Right lobe of liver (tissue), 4 donors: ENCODE measurements around the gene GGPS1.

ENCODE experiments used
- CTCF ChIP-seq, 4 donors: fragments of 200-600 bp in 3 of 4; fragments of 450-650 bp in 1 of 4; IDR thresholded peaks; one replicate each; pipeline versions ENCODE4 v1.5.1 to v1.8.0; 2016 to 2022; ENCODE audit warnings: antibody characterized with exemption in 4 of 4, mild to moderate bottlenecking in 2 of 4
- POLR2A ChIP-seq: fragments of 450-650 bp; IDR thresholded peaks from one replicate; pipeline ENCODE4 v1.6.1; 2017; ENCODE audit warnings: antibody characterized with exemption, mild to moderate bottlenecking
- donor health status: DM: no; HTN: no; CAD: no.
- donor health status: DM: no; HTN: no; CAD: no.
- donor health status: DM: no; HTN: yes; CAD: no.

- TF ChIP-seq CTCF (IDR thresholded peaks at IDR 0.05), result no peak
- TF ChIP-seq POLR2A, result no peak
Observed at GRCh38 chr1:235325854-235326253, 2.5 kb upstream of the GGPS1 start.
